ENCODE measurements around the gene ZNF385C. TPM values are rescaled to one million over a fixed set of nuclear protein-coding genes. Genes with fewer than 3 reads are reported as not detected.

ZNF385C gene
- total RNA-seq, 1 experiment from 2014 or later = 1.1 TPM

DNA sequence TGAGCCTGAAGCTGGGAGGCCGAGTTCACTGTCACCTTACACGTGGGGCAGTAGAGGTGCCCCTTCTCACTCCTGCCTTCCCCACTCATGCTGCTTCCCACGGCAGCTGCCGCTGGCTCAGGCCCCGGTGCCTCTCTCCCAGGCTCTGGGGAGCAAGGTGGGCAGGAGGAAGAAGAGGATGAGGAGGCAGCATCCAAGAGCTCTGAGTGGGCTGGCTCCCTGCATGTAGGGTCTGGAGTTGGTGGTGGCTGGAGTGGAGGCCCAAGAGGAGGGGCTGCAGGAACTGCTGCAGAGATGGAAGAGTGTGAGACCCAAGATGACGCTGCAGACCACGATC, 69.5 kb downstream of the ZNF385C start (continued):
- TF ChIP-seq, protein P1, sequence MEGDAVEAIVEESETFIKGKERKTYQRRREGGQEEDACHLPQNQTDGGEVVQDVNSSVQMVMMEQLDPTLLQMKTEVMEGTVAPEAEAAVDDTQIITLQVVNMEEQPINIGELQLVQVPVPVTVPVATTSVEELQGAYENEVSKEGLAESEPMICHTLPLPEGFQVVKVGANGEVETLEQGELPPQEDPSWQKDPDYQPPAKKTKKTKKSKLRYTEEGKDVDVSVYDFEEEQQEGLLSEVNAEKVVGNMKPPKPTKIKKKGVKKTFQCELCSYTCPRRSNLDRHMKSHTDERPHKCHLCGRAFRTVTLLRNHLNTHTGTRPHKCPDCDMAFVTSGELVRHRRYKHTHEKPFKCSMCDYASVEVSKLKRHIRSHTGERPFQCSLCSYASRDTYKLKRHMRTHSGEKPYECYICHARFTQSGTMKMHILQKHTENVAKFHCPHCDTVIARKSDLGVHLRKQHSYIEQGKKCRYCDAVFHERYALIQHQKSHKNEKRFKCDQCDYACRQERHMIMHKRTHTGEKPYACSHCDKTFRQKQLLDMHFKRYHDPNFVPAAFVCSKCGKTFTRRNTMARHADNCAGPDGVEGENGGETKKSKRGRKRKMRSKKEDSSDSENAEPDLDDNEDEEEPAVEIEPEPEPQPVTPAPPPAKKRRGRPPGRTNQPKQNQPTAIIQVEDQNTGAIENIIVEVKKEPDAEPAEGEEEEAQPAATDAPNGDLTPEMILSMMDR (IDR thresholded peaks at IDR 0.05 in 2 of 3, conservative IDR thresholded peaks at IDR 0.05 in 1 of 3; ENCODE audit: borderline replicate concordance in 1 of 3, insufficient read depth in 1 of 3, low read depth in 2 of 3, low read length in 2 of 3) = no peak; a peak in 1 of 6 replicates
- TF ChIP-seq, protein P2, sequence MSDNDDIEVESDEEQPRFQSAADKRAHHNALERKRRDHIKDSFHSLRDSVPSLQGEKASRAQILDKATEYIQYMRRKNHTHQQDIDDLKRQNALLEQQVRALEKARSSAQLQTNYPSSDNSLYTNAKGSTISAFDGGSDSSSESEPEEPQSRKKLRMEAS (IDR thresholded peaks at IDR 0.05) = no peak
- TF ChIP-seq EZH2 (IDR thresholded peaks at IDR 0.05) = no peak
- no peak for TF ChIP-seq ELF1 (IDR thresholded peaks at IDR 0.05; ENCODE audit: borderline replicate concordance, low read depth)
- TF ChIP-seq EZH2phosphoT487 (IDR thresholded peaks at IDR 0.05; ENCODE audit: borderline replicate concordance) = no peak
- TF ChIP-seq SRF (IDR thresholded peaks at IDR 0.05; ENCODE audit: low read depth) = no peak
- TF ChIP-seq, protein P3, sequence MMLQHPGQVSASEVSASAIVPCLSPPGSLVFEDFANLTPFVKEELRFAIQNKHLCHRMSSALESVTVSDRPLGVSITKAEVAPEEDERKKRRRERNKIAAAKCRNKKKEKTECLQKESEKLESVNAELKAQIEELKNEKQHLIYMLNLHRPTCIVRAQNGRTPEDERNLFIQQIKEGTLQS (IDR thresholded peaks at IDR 0.05) = no peak
- TF ChIP-seq YY1 (IDR thresholded peaks at IDR 0.05; ENCODE audit: extremely low read depth, insufficient replicate concordance, low read depth, low read length) = no peak
- TF ChIP-seq CBX3 (IDR thresholded peaks at IDR 0.05; ENCODE audit: low read depth) = no peak
- no peak for TF ChIP-seq SP1 (IDR thresholded peaks at IDR 0.05; ENCODE audit: low read depth)
- no peak for TF ChIP-seq CEBPB (IDR thresholded peaks at IDR 0.05; ENCODE audit: low read depth)
- TF ChIP-seq RAD21 (IDR thresholded peaks at IDR 0.05; ENCODE audit: low read depth) = no peak
- no peak for TF ChIP-seq EGR1 (IDR thresholded peaks at IDR 0.05; ENCODE audit: low read depth)
- TF ChIP-seq JUND (IDR thresholded peaks at IDR 0.05) = no peak
